Kidney (tissue), 14 donors: ENCODE measurements around the gene BCOR. TPM values are rescaled to one million over a fixed set of nuclear protein-coding genes. Genes with fewer than 3 reads are reported as not detected.

Source experiments
- DNase-seq, 5 donors: peaks; one replicate each; pipeline ENCODE4 v3.0.0-alpha.2; 2013 to 2020
- FAIRE-seq: peaks from 2 replicates; lab custom pipeline; 2012; peaks lifted over from hg19 to GRCh38; lab: Jason Lieb, UNC
- H3K27ac ChIP-seq, 2 donors: one replicate each; pipeline ENCODE4 v1.7.0; 2013; ENCODE audit warnings: low read depth in 2 of 2, low read length in 2 of 2, inconsistent platforms in 1 of 2
- H3K27me3 ChIP-seq: one replicate; pipeline ENCODE4 v1.7.1; 2013; ENCODE audit warnings: low read length, inconsistent platforms; ENCODE audit not compliant: control insufficient read depth, insufficient read depth
- H3K36me3 ChIP-seq, 3 donors: one replicate each; pipeline versions ENCODE4 v1.7.0 to v1.7.1; 2013; ENCODE audit warnings: low read length in 3 of 3, control low read depth in 1 of 3, inconsistent platforms in 1 of 3; ENCODE audit not compliant: insufficient read depth in 3 of 3, control insufficient read depth in 2 of 3
- H3K4me1 ChIP-seq, 3 donors: one replicate each; pipeline versions ENCODE4 v1.7.0 to v1.7.1; 2013; ENCODE audit warnings: low read length in 3 of 3, inconsistent platforms in 1 of 3, low read depth in 1 of 3; ENCODE audit not compliant: control insufficient read depth in 2 of 3, insufficient read depth in 2 of 3
- H3K4me3 ChIP-seq, 3 donors: one replicate each; pipeline versions ENCODE4 v1.7.0 to v1.8.1; 2013; ENCODE audit warnings: low read length in 3 of 3, control low read depth in 1 of 3, inconsistent platforms in 1 of 3
- H3K9ac ChIP-seq, 3 donors: one replicate each; pipeline versions ENCODE4 v1.7.0 to v1.7.1; 2013; ENCODE audit warnings: low read length in 3 of 3, control low read depth in 1 of 3, inconsistent platforms in 1 of 3
- H3K9me3 ChIP-seq, 3 donors: one replicate each; pipeline versions ENCODE4 v1.7.0 to v1.7.1; 2013; ENCODE audit warnings: low read length in 3 of 3, control low read depth in 1 of 3, inconsistent platforms in 1 of 3; ENCODE audit not compliant: control insufficient read depth in 2 of 3, insufficient read depth in 1 of 3
- CTCF ChIP-seq: IDR thresholded peaks from 3 replicates; pipeline ENCODE4 v1.5.1; 2012; ENCODE audit warnings: mild to moderate bottlenecking, moderate library complexity, borderline replicate concordance; ENCODE audit not compliant: insufficient read depth; ENCODE audit errors: extremely low read depth
- intact Hi-C: fragments of 100-400 bp; cut with DNase I; formaldehyde crosslinking; loops from one replicate; pipeline ENCODE4 v1.11.1; 2022
- polyA plus RNA-seq: library from polyadenylated mRNA; stranded (reverse); fragments of 350-450 nt; fragmentation: Illumina TruSeq; extraction: RNeasy Lipid Tissue Mini Kit (QIAGEN cat#74804); gene quantifications from one replicate; pipeline ENCODE4 v1.2.3, GENCODE V29; 2014; ENCODE audit warnings: low read depth, low replicate concordance; ENCODE audit not compliant: insufficient read depth
- total RNA-seq: library from RNA; stranded (reverse); fragmentation: NEBNext Ultra II Directional; extraction: Animal tissue kit (Norgen Biotek cat#: 25700); gene quantifications from one replicate; pipeline ENCODE4 v1.2.1, GENCODE V29; 2021
- donor health status: control.
- donor health status: control.
- donor health status: control.
- donor health status: control.
- donor health status: control.
- donor health status: DM: yes; HTN: yes; CAD: no.
- donor health status: Normal renal cell carcinoma (clear cell type).

The BCOR gene
- total and polyA plus RNA-seq, 2 donors from 2014 or later = 7.7 to 33.9 TPM

- no peak for DNase-seq
- H3K36me3 ChIP-seq = no peaks in the 10 kb centered on the region
- FAIRE-seq = no peak
- H3K27me3 ChIP-seq = no peaks in the 10 kb centered on the region
- no peak overlapping the region for H3K9ac ChIP-seq
- no peak overlapping the region for H3K27ac ChIP-seq
- H3K4me1 ChIP-seq = no peaks in the 10 kb centered on the region
- intact Hi-C loops = no loop called here
- no peak overlapping the region for H3K4me3 ChIP-seq
- no peak for TF ChIP-seq CTCF
- H3K9me3 ChIP-seq = no peaks in the 10 kb centered on the region
Observed at GRCh38 chrX:40112996-40113395, 15.2 kb upstream of the BCOR start.

- intact Hi-C loops = no loop called here
- Histone ChIP-seq H3K27me3 (no peaks in the 10 kb centered on the region), H3K9ac (no peak overlapping the region), H3K36me3 (no peaks in the 10 kb centered on the region), H3K27ac (no peak overlapping the region), H3K4me1 (peaks cover 0 to 3% (median 0%) of the 10 kb centered on the region in 3 donors), H3K9me3 (no peaks in the 10 kb centered on the region), H3K4me3 (no peak overlapping the region)
- no peak for TF ChIP-seq CTCF
- DNase-seq (no peak), FAIRE-seq (no peak)
Observed at GRCh38 chrX:40111868-40112267, 14.1 kb upstream of the BCOR start.

GRCh38 chrX:40109288-40110008 lies 11.7 kb upstream of the BCOR start:
- DNase-seq = peak; percentile 61 to 80 (median 64)

More at GRCh38 chrX:40109288-40110008, 11.7 kb upstream of the BCOR start:
- Histone ChIP-seq H3K36me3 (no peaks in the 10 kb centered on the region), H3K9me3 (no peaks in the 10 kb centered on the region), H3K9ac (peak overlapping the region in 1 of 3 donors; percentile 26), H3K27me3 (no peaks in the 10 kb centered on the region), H3K4me1 (peaks cover 0 to 5% (median 0%) of the 10 kb centered on the region in 3 donors), H3K27ac (peak overlapping the region; percentile 80 to 83), H3K4me3 (peak overlapping the region in 2 of 3 donors; percentile 38 to 44)
- intact Hi-C loops = no loop called here
- no peak for FAIRE-seq
- TF ChIP-seq CTCF = no peak
